ENCODE data around the gene FOXO3.

FOXO3 gene

GRCh38 chr6:108576709-108577108 lies 16.0 kb downstream of the FOXO3 start:
- DNase-seq: no peak

- DNase-seq: no peak
Measured at GRCh38 chr6:108578166-108578565, 17.4 kb downstream of the FOXO3 start.

GRCh38 chr6:108578595-108579327 lies 18.0 kb downstream of the FOXO3 start:
- DNase-seq: no peak

GRCh38 chr6:108579328-108579721 lies 18.6 kb downstream of the FOXO3 start:
- no peak for DNase-seq

- no peak for DNase-seq
Measured at GRCh38 chr6:108580646-108581045, 19.9 kb downstream of the FOXO3 start.

GRCh38 chr6:108581237-108581931 lies 20.7 kb downstream of the FOXO3 start:
- no peak for DNase-seq

- DNase-seq: no peak
Measured at GRCh38 chr6:108581932-108582475, 21.3 kb downstream of the FOXO3 start.

- DNase-seq: no peak
Measured at GRCh38 chr6:108582618-108583017, 21.9 kb downstream of the FOXO3 start.

GRCh38 chr6:108584323-108584722 lies 23.6 kb downstream of the FOXO3 start:
- no peak for DNase-seq

GRCh38 chr6:108585359-108585758 lies 24.6 kb downstream of the FOXO3 start:
- DNase-seq: no peak

GRCh38 chr6:108585921-108586536 lies 25.3 kb downstream of the FOXO3 start:
- no peak for DNase-seq

GRCh38 chr6:108587258-108588059 lies 26.7 kb downstream of the FOXO3 start:
- no peak for DNase-seq

- DNase-seq: no peak
Measured at GRCh38 chr6:108588586-108588985, 27.9 kb downstream of the FOXO3 start.

GRCh38 chr6:108589244-108589791 lies 28.6 kb downstream of the FOXO3 start:
- DNase-seq: no peak

GRCh38 chr6:108591040-108591816 lies 30.5 kb downstream of the FOXO3 start:
- DNase-seq: no peak

- DNase-seq: peak; percentile 53
Measured at GRCh38 chr6:108592371-108593337, 31.9 kb downstream of the FOXO3 start.

- DNase-seq: no peak
Measured at GRCh38 chr6:108594151-108594550, 33.4 kb downstream of the FOXO3 start.

- no peak for DNase-seq
Measured at GRCh38 chr6:108594640-108595039, 33.9 kb downstream of the FOXO3 start.

GRCh38 chr6:108596956-108597355 lies 36.2 kb downstream of the FOXO3 start:
- DNase-seq: no peak

- no peak for DNase-seq
Measured at GRCh38 chr6:108597572-108598304, 37.0 kb downstream of the FOXO3 start.

All from activated CD4-positive, alpha-beta T cell treated with anti-CD3 and anti-CD28 coated beads for 48 hours (primary cell).